ENCODE results near the gene LAMA2. TPM values are rescaled to one million over a fixed set of nuclear protein-coding genes. Genes with fewer than 3 reads are reported as not detected.

The LAMA2 gene
- total and polyA plus RNA-seq, 2 of the 8 experiments (the other 6 are each of a cell fraction or from before 2014, with no cell fraction given): 1.3 to 3.8 TPM

DNA sequence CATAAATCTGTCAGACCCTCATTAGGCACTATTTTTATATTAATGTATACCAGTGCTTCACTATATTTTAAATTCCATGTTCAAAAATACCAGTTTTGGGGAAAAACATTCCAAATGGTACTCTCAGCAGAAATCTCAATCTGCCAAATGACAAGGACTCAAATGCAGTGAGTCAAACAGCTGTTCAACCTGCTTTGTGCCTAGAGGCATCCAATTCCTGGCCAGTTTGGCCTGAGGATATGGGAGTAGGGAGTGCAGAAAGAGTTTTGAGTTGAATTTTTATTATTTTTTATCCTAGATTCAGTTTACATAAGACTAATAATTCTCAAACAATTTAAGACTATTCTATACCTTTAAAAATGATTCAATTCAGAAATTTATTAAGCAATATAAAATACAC is 216.8 kb downstream of the LAMA2 start (continued):
- TF ChIP-seq RNF2 (IDR thresholded peaks at IDR 0.05; ENCODE audit: borderline replicate concordance, low read depth, low read length, missing control alignments, poor library complexity, severe bottlenecking): no peak
- TF ChIP-seq JUN (IDR thresholded peaks at IDR 0.05; ENCODE audit: low read depth, low read length): no peak
- no peak for TF ChIP-seq NRF1 (IDR thresholded peaks at IDR 0.05; ENCODE audit: low read depth, low read length)
- no peak for TF ChIP-seq BACH1 (IDR thresholded peaks at IDR 0.05; ENCODE audit: low read length)
- TF ChIP-seq JUND (IDR thresholded peaks at IDR 0.05; ENCODE audit: low read length): no peak
